HG03354 (cell line): ENCODE measurements around the gene EHMT1.

Experiments used
- ATAC-seq: cut with Tn5 transposase; IDR thresholded peaks from one replicate; pipeline ENCODE4 v1.9.1; 2021; ENCODE audit warnings: mild to moderate bottlenecking; ENCODE audit not compliant: unreplicated experiment, poor library complexity, severe bottlenecking

Gene EHMT1

GRCh38 chr9:137668203-137668602 lies 49.4 kb downstream of the EHMT1 start:
- no peak for ATAC-seq

GRCh38 chr9:137669261-137669672 lies 50.5 kb downstream of the EHMT1 start:
- no peak for ATAC-seq

DNA sequence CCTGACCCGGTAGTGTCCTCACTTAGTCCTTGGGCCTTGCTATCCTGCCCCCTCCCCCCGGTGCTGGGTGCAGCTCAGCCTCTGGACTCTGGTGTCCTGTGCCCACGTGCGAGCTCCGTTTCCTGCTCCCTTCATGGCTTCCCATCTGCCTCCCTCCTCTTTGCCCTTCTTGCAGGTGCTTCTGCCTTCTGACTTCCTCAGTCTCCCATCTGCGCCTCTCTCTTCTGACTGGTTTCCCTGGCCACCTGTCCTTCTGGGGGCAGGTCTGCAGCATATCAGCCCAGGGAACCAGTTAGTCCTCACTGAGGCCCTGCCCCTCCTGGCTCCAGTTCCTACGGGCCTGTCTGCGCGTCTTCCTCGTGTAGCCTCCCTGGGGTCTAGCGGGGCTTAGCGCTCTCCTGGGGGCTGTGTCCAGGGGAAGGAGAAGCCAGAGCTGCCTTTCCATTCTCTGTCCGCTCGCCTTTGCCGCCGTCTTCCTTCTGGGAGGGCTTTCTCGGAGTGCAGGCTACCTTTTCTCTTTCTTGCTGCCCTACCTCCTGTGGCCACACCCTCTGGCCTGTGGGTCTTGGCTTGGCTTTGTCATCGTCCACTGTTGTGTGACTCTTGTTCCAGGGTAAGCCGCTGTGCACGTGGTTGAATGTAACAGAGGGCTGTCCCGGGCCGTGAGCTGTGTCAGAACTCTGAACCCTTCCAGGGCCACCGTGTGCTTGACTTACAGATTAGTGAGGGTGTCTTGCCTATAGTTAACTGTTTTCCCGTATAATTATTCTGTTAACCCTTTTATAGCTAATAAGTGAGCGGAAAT lies 51.8 kb downstream of the EHMT1 start:
- no peak for ATAC-seq

DNA sequence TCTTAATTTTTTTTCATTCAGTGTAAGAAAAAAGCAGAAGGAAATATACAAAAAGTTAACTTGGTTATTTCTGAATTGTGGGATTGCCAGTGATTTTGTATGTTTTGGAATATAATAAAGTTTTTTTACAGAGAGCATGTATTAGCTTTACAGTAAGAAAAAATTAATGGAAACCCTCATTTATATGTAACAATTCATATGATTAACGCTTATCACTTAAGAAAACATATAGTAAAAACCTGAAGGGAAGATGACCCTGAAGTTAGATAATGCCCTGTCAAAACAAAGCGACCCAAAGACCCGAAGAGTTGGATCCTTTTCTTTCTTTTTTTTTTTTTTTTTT lies 52.4 kb downstream of the EHMT1 start:
- no peak for ATAC-seq

DNA sequence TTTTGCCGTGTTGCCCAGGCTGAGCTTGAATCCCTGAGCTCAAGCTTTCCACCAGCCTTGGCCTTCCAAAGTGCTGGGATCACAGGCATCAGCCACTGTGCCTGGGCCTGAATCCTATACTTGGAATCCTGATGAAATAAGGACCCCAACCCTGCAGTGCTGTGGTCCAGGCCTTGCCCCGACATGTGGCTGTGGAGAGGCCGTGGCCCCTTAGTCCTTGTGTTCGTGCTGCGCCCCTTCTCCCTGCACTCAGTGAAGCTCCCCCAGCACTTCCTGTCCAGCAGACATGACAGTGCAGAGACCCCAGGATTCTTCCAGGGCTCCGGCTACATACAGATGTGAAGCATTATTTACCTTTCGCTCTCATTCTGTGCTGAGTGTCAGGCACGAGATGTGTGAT lies 52.9 kb downstream of the EHMT1 start:
- no peak for ATAC-seq

- ATAC-seq = peak; percentile 84
These were observed 54.3 kb downstream of the EHMT1 start for GRCh38 chr9:137672907-137673791.

GRCh38 chr9:137673886-137674285 lies 55.1 kb downstream of the EHMT1 start:
- ATAC-seq = no peak

GRCh38 chr9:137674307-137674975 lies 55.6 kb downstream of the EHMT1 start:
- ATAC-seq = no peak

DNA sequence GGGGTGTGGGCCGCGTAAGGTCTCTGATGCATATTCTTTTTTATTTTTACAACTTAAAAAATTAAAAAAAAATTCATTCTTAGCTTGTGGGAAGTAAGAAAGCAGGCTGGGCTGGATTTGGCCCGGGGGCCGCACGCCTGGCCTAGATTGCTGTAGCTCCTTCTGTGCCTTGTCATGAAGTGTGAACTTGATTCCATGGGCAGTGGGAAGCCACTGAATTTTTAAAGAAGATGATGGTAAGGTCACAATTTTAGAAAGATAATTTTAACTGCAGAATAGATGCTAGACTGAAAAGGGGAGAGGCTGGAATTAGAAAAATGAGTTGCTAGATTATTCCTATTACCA lies 56.1 kb downstream of the EHMT1 start:
- ATAC-seq = no peak

DNA sequence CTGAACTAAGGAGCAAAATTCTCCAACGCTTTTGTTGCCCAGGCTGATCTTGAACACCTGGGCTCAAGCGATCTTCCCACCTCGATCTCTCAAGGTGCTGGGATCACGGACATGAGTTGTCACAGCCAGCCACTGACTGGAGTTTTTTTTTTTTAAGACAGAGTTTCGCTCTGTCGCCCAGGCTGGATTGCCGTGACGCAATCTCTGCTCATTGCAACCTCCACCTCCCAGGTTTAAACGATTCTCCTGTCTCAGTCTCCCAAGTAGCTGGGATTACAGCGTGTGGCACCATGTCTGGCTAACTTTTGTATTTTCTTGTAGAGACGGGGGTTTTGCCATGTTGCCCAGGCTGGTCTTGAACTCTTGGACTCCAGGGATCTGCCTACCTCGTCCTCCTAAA lies 58.2 kb downstream of the EHMT1 start:
- no peak for ATAC-seq

DNA sequence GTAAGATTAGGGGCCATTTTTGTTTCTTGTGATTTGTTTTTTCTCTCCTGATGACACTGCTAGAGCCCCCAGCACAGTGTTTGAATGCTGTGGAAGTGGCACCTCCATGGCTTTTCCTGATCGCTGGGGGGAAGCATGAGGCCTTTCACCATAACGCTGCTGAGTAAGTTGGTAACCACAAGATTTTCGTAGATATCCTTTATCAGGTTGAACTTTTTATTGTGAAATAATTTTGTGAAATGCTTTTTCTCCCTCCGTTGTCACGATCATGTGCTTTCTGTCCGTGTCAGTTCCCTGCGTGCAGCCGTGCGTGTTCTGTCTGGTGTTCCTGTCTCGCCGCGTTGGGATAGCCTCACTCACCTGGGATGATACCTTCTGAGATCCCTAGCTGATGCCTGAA lies 59.4 kb downstream of the EHMT1 start:
- no peak for ATAC-seq

GRCh38 chr9:137679249-137679648 lies 60.4 kb downstream of the EHMT1 start:
- ATAC-seq = no peak

GRCh38 chr9:137679695-137680305 lies 61.0 kb downstream of the EHMT1 start:
- ATAC-seq = no peak

- no peak for ATAC-seq
These were observed 61.9 kb downstream of the EHMT1 start for GRCh38 chr9:137680444-137681358.

DNA sequence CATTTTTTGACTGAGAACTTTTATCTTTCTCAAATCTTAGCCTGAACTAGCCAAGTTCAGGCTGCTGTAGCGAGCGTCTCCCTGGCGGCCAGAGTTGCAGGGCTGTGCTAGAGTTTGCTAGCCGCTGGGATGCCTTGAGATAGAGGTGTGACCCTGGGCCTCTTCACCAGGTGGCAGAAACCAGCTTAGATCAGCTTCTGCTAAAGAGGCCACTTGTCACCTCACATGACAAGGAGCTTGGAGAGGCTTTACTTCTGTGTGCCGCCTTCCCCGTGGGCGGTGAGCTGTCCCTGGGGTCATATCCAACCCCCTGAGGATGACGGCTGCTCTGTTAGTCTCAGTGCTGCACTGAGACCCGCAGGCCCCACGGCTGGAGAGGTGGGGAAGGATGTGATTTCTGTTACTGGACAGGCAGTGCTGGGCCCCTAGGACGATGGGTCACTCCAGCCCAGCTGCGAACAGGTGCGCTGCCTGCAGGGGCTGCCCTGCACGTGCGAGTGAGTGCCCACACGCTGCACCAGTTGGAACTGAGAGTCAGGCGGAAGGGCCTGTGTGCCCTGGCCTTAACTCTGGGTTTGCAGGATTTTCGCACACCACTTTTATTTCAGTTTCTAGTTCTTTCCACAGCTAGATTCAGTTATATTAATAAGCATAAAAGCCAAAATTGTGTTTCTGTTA lies 63.8 kb downstream of the EHMT1 start:
- ATAC-seq = no peak

DNA sequence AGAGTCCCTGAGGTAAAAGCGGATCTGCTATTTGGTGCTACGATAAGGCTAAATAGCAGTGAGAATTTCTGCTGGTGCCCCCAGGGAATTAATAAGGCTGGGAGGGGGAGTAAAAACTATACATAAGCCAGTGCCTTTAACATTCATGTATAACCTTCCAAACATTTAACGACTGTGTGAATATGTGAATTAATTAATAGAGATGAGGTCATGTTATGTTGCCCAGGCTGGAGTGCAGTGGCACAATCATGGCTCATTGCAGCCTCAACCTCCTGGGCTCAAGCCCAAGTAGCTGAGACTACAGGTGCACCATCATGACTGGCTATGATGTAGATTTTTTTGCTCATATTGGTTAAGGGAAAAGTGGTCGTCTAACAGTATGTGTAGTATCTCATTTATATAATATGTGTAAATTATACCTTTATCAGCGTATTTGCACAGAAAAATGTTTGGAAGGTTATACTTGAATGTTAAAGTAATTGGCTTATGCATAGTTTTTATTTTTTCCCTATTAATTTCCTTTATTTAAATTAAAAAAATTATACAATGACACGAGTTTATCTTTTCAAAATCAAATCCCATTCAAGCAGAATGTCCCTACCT lies 64.6 kb downstream of the EHMT1 start:
- no peak for ATAC-seq

GRCh38 chr9:137685035-137685740 lies 66.4 kb downstream of the EHMT1 start:
- ATAC-seq = no peak
